Nephron (organoid): Measurements from ENCODE around the gene PDE4C.
"Not testable (repeated sequence)": the region's sequence is repeated elsewhere in the genome, so short reads cannot be mapped to it uniquely, and the experiment has no call there.

Experiments used
- H3K27ac Mint-ChIP-seq, 3 experiments: 2 replicates each; pipeline ENCODE4 v1.8.0; 2020; ENCODE audit warnings: mixed read lengths in 3 of 3, mild to moderate bottlenecking in 2 of 3, moderate library complexity in 1 of 3
- H3K27me3 Mint-ChIP-seq: 2 replicates; pipeline ENCODE4 v1.8.0; 2021; ENCODE audit warnings: low read depth, mild to moderate bottlenecking, moderate library complexity, mixed read lengths
- H3K36me3 Mint-ChIP-seq: 2 replicates; pipeline ENCODE4 v1.8.0; 2020; ENCODE audit warnings: low read depth, mixed read lengths
- H3K4me1 Mint-ChIP-seq: 2 replicates; pipeline ENCODE4 v1.8.0; 2020; ENCODE audit warnings: mixed read lengths
- H3K4me3 Mint-ChIP-seq, 3 experiments: 2 replicates each; pipeline ENCODE4 v1.8.0; 2020; ENCODE audit warnings: mild to moderate bottlenecking in 3 of 3, mixed read lengths in 3 of 3, moderate library complexity in 2 of 3
- H3K9me3 Mint-ChIP-seq: 2 replicates; pipeline ENCODE4 v1.8.0; 2020; ENCODE audit warnings: mixed read lengths
- CTCF ChIP-seq, 3 experiments: fragments of 200-600 bp; sonication (generic); IDR thresholded peaks; one replicate each; pipeline ENCODE4 v1.5.0; 2021; ENCODE audit warnings: antibody characterized with exemption in 3 of 3; ENCODE audit not compliant: unreplicated experiment in 3 of 3

Gene PDE4C

DNA sequence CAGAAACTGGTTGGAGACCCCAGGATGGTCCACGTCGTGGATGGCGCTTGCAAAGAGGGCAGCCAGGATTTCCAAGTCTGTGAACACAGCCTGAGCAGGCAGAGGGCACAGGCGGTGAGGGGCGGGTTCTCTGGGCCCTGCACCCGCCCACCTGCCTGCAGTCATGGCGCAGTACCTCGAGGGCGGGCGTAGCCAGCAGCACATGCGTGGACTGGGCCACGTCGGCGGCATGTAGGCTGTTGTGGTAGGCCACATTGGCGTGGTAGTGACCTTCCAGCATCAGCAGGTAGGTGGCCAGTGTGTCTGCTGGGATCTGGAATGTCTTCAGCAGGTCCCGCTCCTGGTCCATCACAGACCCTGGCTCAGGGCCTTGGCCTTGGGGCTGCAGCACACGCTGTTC, 8.1 kb downstream of the PDE4C start:
- peaks cover 29% of the 10 kb centered on the region for H3K27me3 Mint-ChIP-seq
- no peaks in the 10 kb centered on the region for H3K36me3 Mint-ChIP-seq
- no peak overlapping the region for H3K27ac Mint-ChIP-seq
- no peaks in the 10 kb centered on the region for H3K9me3 Mint-ChIP-seq
- H3K4me3 Mint-ChIP-seq: no peak overlapping the region
- no peaks in the 10 kb centered on the region for H3K4me1 Mint-ChIP-seq
- no peak for TF ChIP-seq CTCF (IDR thresholded peaks at IDR 0.05; ENCODE audit: unreplicated experiment in 3 of 3)

- no peak overlapping the region for H3K4me3 Mint-ChIP-seq
- H3K4me1 Mint-ChIP-seq: no peaks in the 10 kb centered on the region
- H3K36me3 Mint-ChIP-seq: no peaks in the 10 kb centered on the region
- H3K27ac Mint-ChIP-seq: no peak overlapping the region
- H3K9me3 Mint-ChIP-seq: no peaks in the 10 kb centered on the region
- no peak for TF ChIP-seq CTCF (IDR thresholded peaks at IDR 0.05; ENCODE audit: unreplicated experiment in 3 of 3)
- peaks cover 23% of the 10 kb centered on the region for H3K27me3 Mint-ChIP-seq
These were observed 9.4 kb downstream of the PDE4C start for GRCh38 chr19:18216789-18217188.

DNA sequence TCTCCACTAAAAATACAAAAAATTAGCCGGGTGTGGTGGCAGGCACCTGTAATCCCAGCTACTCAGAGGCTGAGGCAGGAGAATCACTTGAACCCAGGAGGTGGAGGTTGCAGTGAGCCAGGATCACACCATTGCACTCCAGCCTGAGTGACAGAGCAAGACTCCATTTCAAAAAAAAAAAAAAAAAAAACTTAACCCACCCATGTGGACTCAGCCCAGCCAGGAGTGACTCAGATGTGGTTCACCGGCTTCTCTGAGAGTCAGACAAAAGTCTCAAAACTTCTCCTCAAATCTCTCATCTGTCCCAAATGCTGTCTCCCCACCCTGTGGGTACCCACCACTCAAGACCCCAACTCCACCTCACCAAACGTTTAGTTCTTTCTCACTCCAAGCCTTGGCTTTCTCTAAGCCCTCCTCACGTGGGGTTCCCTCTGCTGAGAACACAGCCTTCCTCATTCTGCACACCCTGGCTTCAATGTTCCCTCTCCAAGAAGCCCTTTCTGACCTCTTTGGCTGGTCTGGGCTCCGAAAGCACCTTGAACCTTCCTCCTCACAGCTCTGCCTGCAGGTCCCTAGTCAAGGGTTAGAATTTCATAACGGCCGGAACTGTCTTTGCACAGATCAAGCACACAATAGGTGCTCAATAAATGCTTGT, 11.3 kb downstream of the PDE4C start:
- H3K27ac Mint-ChIP-seq: no peak overlapping the region
- H3K9me3 Mint-ChIP-seq: no peaks in the 10 kb centered on the region
- no peaks in the 10 kb centered on the region for H3K4me1 Mint-ChIP-seq
- H3K4me3 Mint-ChIP-seq: no peak overlapping the region
- H3K27me3 Mint-ChIP-seq: peaks cover 19% of the 10 kb centered on the region
- no peak for TF ChIP-seq CTCF (IDR thresholded peaks at IDR 0.05; ENCODE audit: unreplicated experiment in 3 of 3)
- no peaks in the 10 kb centered on the region for H3K36me3 Mint-ChIP-seq

GRCh38 chr19:18211683-18212082, 14.6 kb downstream of the PDE4C start:
- H3K9me3 Mint-ChIP-seq: no peaks in the 10 kb centered on the region
- H3K27ac Mint-ChIP-seq: no peak overlapping the region
- H3K4me1 Mint-ChIP-seq: peaks cover 5% of the 10 kb centered on the region
- no peak for TF ChIP-seq CTCF (IDR thresholded peaks at IDR 0.05; ENCODE audit: unreplicated experiment in 3 of 3)
- H3K36me3 Mint-ChIP-seq: no peaks in the 10 kb centered on the region
- H3K4me3 Mint-ChIP-seq: no peak overlapping the region
- H3K27me3 Mint-ChIP-seq: peaks cover 23% of the 10 kb centered on the region

DNA sequence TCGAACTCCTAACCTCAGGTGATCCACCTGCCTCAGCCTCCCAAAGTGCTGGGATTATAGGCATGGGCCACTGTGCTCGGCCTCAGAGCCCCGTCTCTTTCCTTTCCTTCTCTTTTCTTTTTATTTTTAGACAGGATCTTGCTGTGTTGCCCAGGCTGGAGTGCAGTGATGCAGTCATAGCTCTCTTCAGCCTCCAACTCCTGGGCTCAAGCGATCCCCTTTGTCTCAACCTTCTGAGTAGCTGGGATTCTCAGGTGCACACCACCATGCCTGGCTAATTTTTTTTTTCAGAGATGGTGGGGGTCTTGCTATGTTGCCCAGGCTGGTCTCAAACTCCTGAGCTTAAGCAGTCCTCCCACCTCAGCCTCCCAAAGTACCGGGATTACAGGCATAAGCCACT, 16.3 kb downstream of the PDE4C start:
- H3K4me1 Mint-ChIP-seq, H3K9me3 Mint-ChIP-seq, H3K27ac Mint-ChIP-seq, H3K4me3 Mint-ChIP-seq, H3K36me3 Mint-ChIP-seq: not testable (repeated sequence)
- H3K27me3 Mint-ChIP-seq: peaks cover 18% of the 10 kb centered on the region

- TF ChIP-seq CTCF (IDR thresholded peaks at IDR 0.05; ENCODE audit: unreplicated experiment in 3 of 3): peak; percentile 43 to 60 (median 56)
These were observed 17.9 kb downstream of the PDE4C start for GRCh38 chr19:18208098-18208951.

More at GRCh38 chr19:18208098-18208951, 17.9 kb downstream of the PDE4C start:
- Mint-ChIP-seq H3K9me3 (no peaks in the 10 kb centered on the region), H3K4me3 (peak overlapping the region in 2 of 3 experiments; percentile 55 to 64), H3K27ac (peak overlapping the region in 1 of 3 experiments; percentile 76), H3K36me3 (no peaks in the 10 kb centered on the region), H3K4me1 (peaks cover 17% of the 10 kb centered on the region), H3K27me3 (peaks cover 13% of the 10 kb centered on the region)
